Measurements from ENCODE around the gene TBL1X. TPM values are rescaled to one million over a fixed set of nuclear protein-coding genes. Genes with fewer than 3 reads are reported as not detected.
A peak's percentile ranks its signal among the peaks of the same experiment; 100 is the strongest.

TBL1X gene
- total and polyA plus RNA-seq, 2 of the 8 experiments (the other 6 are each of a cell fraction or from before 2014, with no cell fraction given) = 13.3 to 25.6 TPM

GRCh38 chrX:9466124-9466495 lies 1.3 kb downstream of the TBL1X start:
- Histone ChIP-seq H2AK5ac (ENCODE audit: low read depth, low read length) (no peak overlapping the region), H2BK20ac (ENCODE audit: low read length) (no peak overlapping the region), H3K27me3 (replicated peaks in 1 of 4; ENCODE audit: control insufficient read depth in 3 of 4, extremely low read depth in 1 of 4, insufficient read depth in 3 of 4, low read length in 3 of 4) (no peaks in the 10 kb centered on the region), H3K9ac (replicated peaks in 1 of 4; ENCODE audit: extremely low read depth in 1 of 4, low read depth in 3 of 4, low read length in 3 of 4) (peak overlapping the region in 2 of 4 experiments; percentile 40 to 62; a peak in 3 of 7 replicates), H3K23ac (ENCODE audit: insufficient read length) (no peak overlapping the region), H3K23me2 (ENCODE audit: low read depth, low read length) (peaks cover 10% of the 10 kb centered on the region; the same call in 1 of the 2 replicates), H3K9me3 (ENCODE audit: insufficient read depth in 2 of 2, low read depth in 1 of 2, low read length in 1 of 2) (no peaks in the 10 kb centered on the region), H4K20me1 (replicated peaks in 1 of 2; ENCODE audit: control insufficient read depth in 1 of 2, insufficient read depth in 2 of 2, low read length in 2 of 2) (peaks cover 0 to 2% of the 10 kb centered on the region in 2 experiments), H2BK15ac (ENCODE audit: low read length) (no peak overlapping the region), H3K79me2 (ENCODE audit: control insufficient read depth in 1 of 2, insufficient read depth in 2 of 2, low read length in 2 of 2) (peaks cover 0 to 45% of the 10 kb centered on the region in 2 experiments; a peak in 2 of 4 replicates), H2AFZ (ENCODE audit: low read length) (no peak overlapping the region), H3K4me1 (replicated peaks in 1 of 4; ENCODE audit: control insufficient read depth in 3 of 4, insufficient read depth in 4 of 4, low read length in 3 of 4) (peaks cover 0 to 10% (median 3%) of the 10 kb centered on the region in 4 experiments; a peak in 2 of 7 replicates), H3K4ac (replicated peaks; ENCODE audit: insufficient read length, low read depth, low read length) (no peak overlapping the region), H3K4me2 (ENCODE audit: insufficient read depth in 1 of 2, low read depth in 2 of 2, low read length in 2 of 2) (peak overlapping the region; percentile 67 to 90), H3K18ac (ENCODE audit: extremely low read depth, low read length) (no peak overlapping the region; the same call in 1 of the 2 replicates), H4K5ac (ENCODE audit: insufficient read length, low read depth, low read length) (no peak overlapping the region), H3K36me3 (ENCODE audit: control insufficient read depth in 2 of 4, insufficient read depth in 4 of 4, low read length in 3 of 4) (peaks cover 0 to 3% (median 0%) of the 10 kb centered on the region in 4 experiments; a peak in 1 of 8 replicates), H2BK5ac (ENCODE audit: low read depth, low read length) (no peak overlapping the region), H3K27ac (ENCODE audit: low read depth, low read length) (no peak overlapping the region), H3K14ac (ENCODE audit: insufficient read length) (no peak overlapping the region), H4K8ac (ENCODE audit: extremely low read depth, insufficient read depth, low read length) (peak overlapping the region; percentile 51), H2BK120ac (replicated peaks; ENCODE audit: low read depth, low read length) (no peak overlapping the region), H2BK12ac (ENCODE audit: low read depth, low read length) (no peak overlapping the region), H3K79me1 (ENCODE audit: low read depth, low read length) (no peaks in the 10 kb centered on the region), H3K4me3 (ENCODE audit: extremely low read depth in 1 of 4, insufficient read depth in 2 of 4, low read depth in 3 of 4, low read length in 4 of 4) (peak overlapping the region; percentile 52 to 73 (median 64)), H4K91ac (replicated peaks; ENCODE audit: insufficient read length, low read length) (peak overlapping the region; percentile 40), H3K56ac (replicated peaks; ENCODE audit: insufficient read length, low read depth, low read length) (no peak overlapping the region)
- TF ChIP-seq E2F6 (IDR thresholded peaks at IDR 0.05) (peak; percentile 33), MAX (IDR thresholded peaks at IDR 0.05) (peak; percentile 66), TCF12 (IDR thresholded peaks at IDR 0.05; ENCODE audit: low read depth, low read length) (no peak)
- DNase-seq (ENCODE audit: low read depth in 1 of 2, low spot score in 2 of 2) = peak in 1 of 2 experiments; percentile 44
- CTCF ChIA-PET (ENCODE audit: partially characterized antibody) = no interaction called here
- WGBS, 2 experiments (ENCODE audit: extremely low coverage in 1 of 2, insufficient coverage in 1 of 2, insufficient read length in 1 of 2, insufficient replicate concordance in 2 of 2, low coverage in 1 of 2, low lambda C conversion rate in 2 of 2, missing lambda C conversion rate in 1 of 2) = no CpG with 5 or more reads among the region's 31 CpGs
- FAIRE-seq = no peak
- POLR2A ChIA-PET (ENCODE audit: partially characterized antibody) = no interaction called here

Measured in H1 (cell line).